ENCODE data around the gene FMNL1. TPM values are rescaled to one million over a fixed set of nuclear protein-coding genes. Genes with fewer than 3 reads are reported as not detected.

Gene FMNL1
- total and polyA plus RNA-seq, 12 donors = 5.3 to 28.7 (median 9.8) TPM

DNA sequence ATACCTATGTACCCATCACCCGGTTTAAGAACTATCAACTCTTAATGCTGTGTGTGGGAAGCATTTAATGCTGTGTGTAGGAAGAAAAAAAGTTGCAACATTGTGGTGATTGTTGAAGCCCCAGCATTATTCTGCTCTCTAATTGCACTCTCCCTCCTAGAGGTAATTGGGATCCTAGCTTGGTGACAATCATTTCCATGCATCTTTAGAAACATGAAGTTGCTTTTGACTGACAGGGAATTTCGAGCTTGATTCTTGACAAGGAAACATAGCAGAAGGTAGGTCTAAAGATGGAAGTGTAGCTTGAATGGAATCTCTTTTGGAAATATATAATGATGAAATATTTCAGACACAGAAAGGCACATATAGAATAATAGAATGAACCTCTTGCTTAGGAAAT is 32.7 kb upstream of the FMNL1 start:
- Histone ChIP-seq H3K36me3 (no peaks in the 10 kb centered on the region), H3K4me3 (no peak overlapping the region), H3K27ac (no peak overlapping the region), H3K9me3 (no peaks in the 10 kb centered on the region), H3K27me3 (no peaks in the 10 kb centered on the region), H3K4me1 (no peaks in the 10 kb centered on the region)
- no peak for DNase-seq
- ATAC-seq = no peak
- TF ChIP-seq, protein P1, sequence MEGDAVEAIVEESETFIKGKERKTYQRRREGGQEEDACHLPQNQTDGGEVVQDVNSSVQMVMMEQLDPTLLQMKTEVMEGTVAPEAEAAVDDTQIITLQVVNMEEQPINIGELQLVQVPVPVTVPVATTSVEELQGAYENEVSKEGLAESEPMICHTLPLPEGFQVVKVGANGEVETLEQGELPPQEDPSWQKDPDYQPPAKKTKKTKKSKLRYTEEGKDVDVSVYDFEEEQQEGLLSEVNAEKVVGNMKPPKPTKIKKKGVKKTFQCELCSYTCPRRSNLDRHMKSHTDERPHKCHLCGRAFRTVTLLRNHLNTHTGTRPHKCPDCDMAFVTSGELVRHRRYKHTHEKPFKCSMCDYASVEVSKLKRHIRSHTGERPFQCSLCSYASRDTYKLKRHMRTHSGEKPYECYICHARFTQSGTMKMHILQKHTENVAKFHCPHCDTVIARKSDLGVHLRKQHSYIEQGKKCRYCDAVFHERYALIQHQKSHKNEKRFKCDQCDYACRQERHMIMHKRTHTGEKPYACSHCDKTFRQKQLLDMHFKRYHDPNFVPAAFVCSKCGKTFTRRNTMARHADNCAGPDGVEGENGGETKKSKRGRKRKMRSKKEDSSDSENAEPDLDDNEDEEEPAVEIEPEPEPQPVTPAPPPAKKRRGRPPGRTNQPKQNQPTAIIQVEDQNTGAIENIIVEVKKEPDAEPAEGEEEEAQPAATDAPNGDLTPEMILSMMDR (IDR thresholded peaks at IDR 0.05) = no peak
- 75 to 86% methylated on average over 2 of the region's 2 CpGs for WGBS, 2 donors
- intact Hi-C loops (cut with DNase I) = loop anchor here in 1 of 10 donors (10.0 kb wide), 1 partner anchor 424 kb away; no protein-coding TSS in a partner anchor

DNA sequence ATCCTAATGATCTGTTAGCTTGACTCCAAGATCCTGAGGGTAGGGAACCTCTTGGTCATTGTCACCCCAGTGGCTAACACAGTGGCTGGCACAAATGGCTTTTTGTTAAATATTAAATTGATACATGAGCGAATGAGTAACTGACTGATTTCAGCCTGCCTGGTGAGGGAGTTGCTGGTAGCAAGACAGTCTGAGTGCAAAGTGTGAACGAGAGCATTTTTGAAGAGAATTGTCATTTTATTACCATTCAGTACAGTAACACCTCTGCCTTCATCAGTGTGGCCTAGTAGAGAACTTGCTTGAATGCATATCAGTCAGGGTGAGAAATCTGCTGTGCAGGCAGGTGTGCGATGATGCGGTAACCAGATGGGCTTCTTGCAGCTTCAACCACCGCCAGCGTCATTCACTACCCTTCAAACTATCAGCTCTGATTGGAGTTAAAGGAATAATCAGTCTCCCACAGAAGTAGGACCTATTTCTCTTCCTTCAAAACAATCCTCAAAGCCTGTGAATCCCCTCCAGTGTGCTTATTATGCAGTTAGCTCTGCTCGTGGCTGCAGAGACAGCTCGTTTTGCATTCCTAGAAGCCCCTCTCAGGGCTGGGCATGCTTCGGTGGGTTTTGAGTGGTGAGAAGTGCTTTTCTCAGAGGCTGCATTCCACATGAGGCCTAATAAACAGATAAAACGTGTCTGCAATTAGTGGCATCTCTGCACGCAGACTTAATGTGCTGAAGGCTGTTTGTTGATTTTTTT is 31.0 kb upstream of the FMNL1 start:
- intact Hi-C loops (cut with DNase I) = loop anchor here in 2 of 10 donors (10.0 kb wide), 1 partner anchor 266 kb away; no protein-coding TSS in a partner anchor
- WGBS, 2 donors = 74 to 79% methylated on average over 11 of the region's 11 CpGs
- TF ChIP-seq, protein P1 (IDR thresholded peaks at IDR 0.05) = no peak

DNA sequence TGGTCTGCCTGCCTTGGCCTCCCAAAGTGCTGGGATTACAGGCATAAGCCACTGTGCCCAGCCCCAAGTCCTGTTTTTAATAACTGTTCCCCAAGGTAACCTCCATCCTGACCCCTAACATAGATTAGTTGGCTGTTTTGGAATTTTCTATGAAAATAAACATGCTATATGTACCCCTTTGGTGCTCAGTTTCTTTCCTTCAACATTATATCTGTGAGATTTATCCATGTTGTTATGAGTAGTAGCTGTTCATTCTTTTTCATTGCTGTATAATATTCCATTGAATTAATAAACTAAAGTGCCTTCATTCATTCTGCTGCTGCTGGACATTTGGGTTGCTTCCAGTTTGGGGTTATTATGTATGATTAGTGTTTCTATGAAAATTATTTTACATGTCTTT is 26.3 kb upstream of the FMNL1 start:
- H3K9me3 ChIP-seq = no peaks in the 10 kb centered on the region
- no peak overlapping the region for H3K27ac ChIP-seq
- no peak for ATAC-seq
- peaks cover 0 to 11% (median 10%) of the 10 kb centered on the region in 9 donors for H3K4me1 ChIP-seq
- H3K4me3 ChIP-seq = no peak overlapping the region
- intact Hi-C loops (cut with DNase I) = loop anchor here in 6 of 10 donors (2.0 to 10.0 kb wide), 5 partner anchors 33 to 271 kb away; partner anchors contain the start of genes ACBD4 (in 2 of the 6) and HEXIM2 (in 2 of the 6)
- TF ChIP-seq, protein P1 (IDR thresholded peaks at IDR 0.05) = no peak
- no peaks in the 10 kb centered on the region for H3K27me3 ChIP-seq
- DNase-seq = no peak
- H3K36me3 ChIP-seq = no peaks in the 10 kb centered on the region

More for the DNA sequence above, 31.0 kb upstream of the FMNL1 start:
- ATAC-seq = no peak
- Histone ChIP-seq H3K36me3 (no peaks in the 10 kb centered on the region), H3K27ac (no peak overlapping the region), H3K4me1 (no peaks in the 10 kb centered on the region), H3K4me3 (no peak overlapping the region), H3K9me3 (no peaks in the 10 kb centered on the region), H3K27me3 (no peaks in the 10 kb centered on the region)
- no peak for DNase-seq

DNA sequence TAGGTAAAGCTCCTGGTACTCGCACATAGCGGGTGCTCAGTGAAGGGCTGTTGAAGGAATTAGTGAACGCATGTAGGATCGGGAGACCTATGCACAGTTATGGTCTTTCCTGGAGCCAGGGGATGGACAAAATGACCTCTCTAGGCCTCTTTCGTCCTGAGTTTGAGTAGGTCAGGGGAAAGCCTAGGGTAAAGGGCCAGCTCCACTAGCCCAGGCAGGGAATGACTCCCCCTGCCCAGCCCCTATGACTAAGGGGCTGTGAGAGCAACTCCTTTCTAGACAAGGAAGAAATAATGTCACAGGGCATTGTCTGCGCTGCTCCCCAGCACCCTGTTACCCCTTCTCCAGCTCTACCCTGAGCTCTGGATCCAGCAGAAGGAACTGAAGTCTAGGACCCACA is 24.6 kb upstream of the FMNL1 start:
- ATAC-seq (peak in 1 of 8 donors; percentile 2), DNase-seq (no peak)
- 77 to 78% methylated on average over 6 of the region's 6 CpGs for WGBS, 2 donors
- Histone ChIP-seq H3K36me3 (no peaks in the 10 kb centered on the region), H3K27ac (no peak overlapping the region), H3K27me3 (no peaks in the 10 kb centered on the region), H3K4me3 (no peak overlapping the region), H3K9me3 (no peaks in the 10 kb centered on the region), H3K4me1 (peaks cover 0 to 23% (median 10%) of the 10 kb centered on the region in 9 donors)
- intact Hi-C loops (cut with DNase I) = loop anchor here in 8 of 10 donors (1.0 to 10.0 kb wide), 6 partner anchors 35 to 272 kb away; partner anchors contain the start of genes ACBD4 (in 7 of the 8) and HEXIM2 (in 2 of the 8)
- TF ChIP-seq, protein P1 (IDR thresholded peaks at IDR 0.05) = no peak
